K562 (cell line): ENCODE data around the gene DNAJC18. TPM values are rescaled to one million over a fixed set of nuclear protein-coding genes. Genes with fewer than 3 reads are reported as not detected.

Source experiments
- ATAC-seq: fragments of 200-7000 bp; cut with Tn5 transposase; 3 replicates; pipeline ENCODE4 v1.9.1; 2020; ENCODE audit warnings: moderate library complexity
- BruUV-seq: library from RNA; stranded (reverse); fragments of 400-500 nt; replicated peaks from 2 replicates; lab custom pipeline; 2021; lab: Mats Ljungman, UMichigan
- CTCF ChIA-PET: fragments of 300-600 bp; formaldehyde crosslinking; extraction: SDS; loops from one replicate; lab custom pipeline; 2021; ENCODE audit warnings: low intra/inter-chr PET ratio; lab: Yijun Ruan, JAX
- POLR2A ChIA-PET: fragments of 300-600, 350-650 bp; sonication (Branson Sonifier 250); formaldehyde crosslinking; extraction: SDS; loops from one replicate; lab custom pipeline; 2021; ENCODE audit warnings: antibody characterized with exemption, inconsistent platforms; lab: Yijun Ruan, JAX
- DNase-seq, 4 experiments: peaks; one replicate each; pipeline versions ENCODE4 v3.0.0 to v3.0.0-alpha.2; 2011 to 2018; ENCODE audit warnings: low spot score in 3 of 4, mixed read lengths in 3 of 4; ENCODE audit errors: extremely low read depth in 1 of 4
- FAIRE-seq: peaks from 2 replicates; lab custom pipeline; 2011; peaks lifted over from hg19 to GRCh38; lab: Jason Lieb, UNC
- H2AFZ ChIP-seq: 2 replicates; pipeline ENCODE4 v1.6.0; 2011; ENCODE audit warnings: low read depth, low read length, control low read depth, inconsistent platforms
- H3K27ac ChIP-seq: fragments of 200-600 bp; 3 replicates; pipeline ENCODE4 v1.8.0; 2011; ENCODE audit warnings: low read depth, mild to moderate bottlenecking, control low read depth, inconsistent platforms, low read length, moderate library complexity, mixed read lengths; ENCODE audit errors: extremely low read depth
- H3K27me3 ChIP-seq, 2 experiments: fragments of 300-600 bp in 1 of 2; 2 replicates in 1 of 2; 3 replicates in 1 of 2; pipeline versions ENCODE4 v1.6.0 to v1.8.0; 2011; ENCODE audit warnings: inconsistent platforms in 2 of 2, low read length in 2 of 2, mild to moderate bottlenecking in 1 of 2, mixed read lengths in 1 of 2, moderate library complexity in 1 of 2; ENCODE audit not compliant: control insufficient read depth in 2 of 2, insufficient read depth in 2 of 2
- H3K36me3 ChIP-seq: fragments of 300-600 bp; 3 replicates; pipeline ENCODE4 v1.8.0; 2011; ENCODE audit warnings: mild to moderate bottlenecking, low read length, inconsistent platforms; ENCODE audit not compliant: control insufficient read depth, insufficient read depth
- H3K4me1 ChIP-seq, 2 experiments: fragments of 200-600 bp in 1 of 2; replicated peaks in 1 of 2; 2 replicates in 1 of 2; 3 replicates in 1 of 2; pipeline versions ENCODE4 v1.5.1 to v1.8.0; 2011; ENCODE audit warnings: inconsistent platforms in 2 of 2, low read length in 2 of 2, mild to moderate bottlenecking in 1 of 2, mixed read lengths in 1 of 2, moderate library complexity in 1 of 2; ENCODE audit not compliant: control insufficient read depth in 2 of 2, insufficient read depth in 2 of 2
- H3K4me2 ChIP-seq: 2 replicates; pipeline ENCODE4 v1.6.1; 2011; ENCODE audit warnings: low read length, control low read depth, inconsistent platforms, mixed read lengths; ENCODE audit not compliant: insufficient read depth
- H3K4me3 ChIP-seq: fragments of 200-600 bp; sonication (generic), shearing (Covaris generic); 2 replicates; pipeline ENCODE4 v1.5.1; 2016; ENCODE audit warnings: control low read depth, inconsistent platforms
- H3K79me2 ChIP-seq: fragments of 200-600 bp; 3 replicates; pipeline ENCODE4 v1.8.0; 2011; ENCODE audit warnings: low read length, inconsistent platforms; ENCODE audit not compliant: control insufficient read depth, insufficient read depth
- H3K9ac ChIP-seq, 2 experiments: 2 replicates each; pipeline versions ENCODE4 v1.6.0 to v1.6.1; 2011; ENCODE audit warnings: low read depth in 2 of 2, low read length in 2 of 2, control low read depth in 1 of 2, inconsistent platforms in 1 of 2, mild to moderate bottlenecking in 1 of 2, mixed read lengths in 1 of 2; ENCODE audit not compliant: insufficient read depth in 1 of 2
- H3K9me1 ChIP-seq: one replicate; pipeline ENCODE4 v1.6.0; 2011; ENCODE audit warnings: inconsistent platforms, mild to moderate bottlenecking, low read length, moderate library complexity; ENCODE audit not compliant: control insufficient read depth, insufficient read depth
- H3K9me3 ChIP-seq: replicated peaks from 2 replicates; pipeline ENCODE4 v1.5.1; 2011; ENCODE audit warnings: low read depth, low read length, inconsistent platforms; ENCODE audit not compliant: control insufficient read depth, insufficient read depth
- H4K20me1 ChIP-seq: replicated peaks from 2 replicates; pipeline ENCODE4 v1.6.1; 2011; ENCODE audit warnings: low read length, inconsistent platforms, mixed read lengths; ENCODE audit not compliant: control insufficient read depth, insufficient read depth
- CHCHD3 ChIP-seq: fragments of 250-450 bp; sonication (Bioruptor Pico); IDR thresholded peaks from 2 replicates; pipeline ENCODE4 v2.1.2; 2022; ENCODE audit warnings: mild to moderate bottlenecking
- CHD1 ChIP-seq: fragments of 200-600 bp; sonication (generic); IDR thresholded peaks from one replicate; pipeline ENCODE4 v1.6.1; 2012; ENCODE audit warnings: mild to moderate bottlenecking, moderate library complexity, low read length, inconsistent platforms
- FOXP1 ChIP-seq: sonication (generic); formaldehyde crosslinking; IDR thresholded peaks from 2 replicates; pipeline ENCODE4 v1.8.0; 2022; ENCODE audit warnings: mild to moderate bottlenecking, missing genetic modification reagents
- NR4A1 ChIP-seq, 2 experiments: fragments of 250-450 bp in 1 of 2; fragments of 450-650 bp in 1 of 2; sonication (Bioruptor Pico) in 1 of 2; IDR thresholded peaks; 2 replicates each; pipeline versions ENCODE4 v1.4.0 to v1.6.1; 2016 to 2020; ENCODE audit warnings: mild to moderate bottlenecking in 2 of 2, missing compliant biosample characterization in 1 of 2, missing genetic modification characterization in 1 of 2, moderate library complexity in 1 of 2
- NRF1 ChIP-seq, 2 experiments: fragments of 450-650 bp; IDR thresholded peaks in 1 of 2; conservative IDR thresholded peaks in 1 of 2; 2 replicates each; pipeline ENCODE4 v1.6.1; 2014; ENCODE audit warnings: mild to moderate bottlenecking in 2 of 2
- PURB ChIP-seq: sonication (generic); formaldehyde crosslinking; IDR thresholded peaks from 2 replicates; pipeline ENCODE4 v1.9.0; 2021; ENCODE audit warnings: low read depth, mild to moderate bottlenecking, missing genetic modification reagents
- RBFOX2 ChIP-seq: fragments of 200-400 bp; formaldehyde crosslinking; IDR thresholded peaks from 2 replicates; pipeline ENCODE4 v1.6.1; 2017; ENCODE audit warnings: low read depth, mild to moderate bottlenecking, low read length, moderate library complexity
- ZNF696 ChIP-seq: fragments of 250-450 bp; sonication (Bioruptor Pico); conservative IDR thresholded peaks from 2 replicates; pipeline ENCODE4 v1.4.0; 2020; ENCODE audit warnings: mild to moderate bottlenecking, moderate library complexity
- WGBS: fragments of 100-300 bp; shearing (Covaris generic); methylation state at CpG from one replicate; pipeline ENCODE4 v1.1.6; 2016; ENCODE audit warnings: low coverage, mixed read lengths; ENCODE audit not compliant: insufficient coverage; ENCODE audit errors: missing lambda C conversion rate; 5-methylcytosine and 5-hydroxymethylcytosine counted together
- in situ Hi-C: fragments of 300-500 bp; cut with MboI; formaldehyde crosslinking; loops from 4 replicates; pipeline ENCODE4 v1.15.0; 2018; ENCODE audit warnings: inconsistent platforms, mixed read lengths
- intact Hi-C: fragments of 100-400 bp; cut with micrococcal nuclease; formaldehyde crosslinking; loops from 2 replicates; pipeline ENCODE4 v1.14.2; 2022
- polyA plus RNA-seq, 8 experiments: library from polyadenylated mRNA; depleted of rRNA in 4 of 8; stranded (reverse) in 5 of 8; unstranded in 3 of 8; fragments of >200 nt; fragmentation: Nextera tagmentation in 2 of 8; fragmentation: Illumina TruSeq in 1 of 8; extraction: Ambion mirVana in 2 of 8; extraction: Trizol in 1 of 8; gene quantifications; 2 replicates each; pipeline versions ENCODE4 v1.2.1 to v1.2.3, GENCODE V29; 2011 to 2014; ENCODE audit warnings: inconsistent platforms in 1 of 8, missing spikeins in 1 of 8
- total RNA-seq, 7 experiments: library from RNA; depleted of rRNA in 6 of 7; stranded (reverse); fragments of >200 nt in 6 of 7; fragmentation: Illumina TruSeq in 2 of 7; extraction: Trizol in 2 of 7; gene quantifications; 2 replicates each; pipeline versions ENCODE4 v1.2.1 to v1.2.3, GENCODE V29; 2011 to 2021; ENCODE audit warnings: low replicate concordance in 1 of 7
- TF ChIP-seq, protein P1 (sequence below): fragments of 450-650 bp; IDR thresholded peaks from 2 replicates; pipeline ENCODE4 v1.6.1; 2016; ENCODE audit warnings: mild to moderate bottlenecking
- TF ChIP-seq, protein P2 (sequence below): sonication (generic); formaldehyde crosslinking; IDR thresholded peaks from 2 replicates; pipeline ENCODE4 v1.8.0; 2022; ENCODE audit warnings: missing genetic modification reagents, mild to moderate bottlenecking, borderline replicate concordance
- TF ChIP-seq, protein P3 (sequence below): sonication (generic); formaldehyde crosslinking; IDR thresholded peaks from 2 replicates; pipeline ENCODE4 v1.8.0; 2022; ENCODE audit warnings: mild to moderate bottlenecking, missing genetic modification reagents
- TF ChIP-seq, protein P4 (sequence below): fragments of 250-450 bp; sonication (Bioruptor Pico); IDR thresholded peaks from 2 replicates; pipeline ENCODE4 v1.4.0; 2020; ENCODE audit warnings: mild to moderate bottlenecking, moderate library complexity, borderline replicate concordance

DNAJC18 gene
- total and polyA plus RNA-seq, 9 of the 15 experiments (the other 6 are each of a cell fraction or from before 2014, with no cell fraction given) = 1.5 to 13.3 (median 7.5) TPM

GRCh38 chr5:139481580-139482049, 42.3 kb upstream of the DNAJC18 start:
- Histone ChIP-seq H3K9ac (peak overlapping the region; percentile 80 to 91), H3K9me1 (no peaks in the 10 kb centered on the region), H3K27ac (peak overlapping the region; percentile 98), H3K9me3 (no peaks in the 10 kb centered on the region), H4K20me1 (no peaks in the 10 kb centered on the region), H3K4me2 (peak overlapping the region; percentile 91), H3K27me3 (no peaks in the 10 kb centered on the region), H3K36me3 (peaks cover 31% of the 10 kb centered on the region; the same call in 2 of the 3 replicates), H2AFZ (peak overlapping the region; percentile 99), H3K4me1 (peaks cover 52 to 59% of the 10 kb centered on the region in 2 experiments), H3K79me2 (peaks cover 43% of the 10 kb centered on the region), H3K4me3 (peak overlapping the region; percentile 58)
- ChIA-PET CTCF (no interaction called here), POLR2A (interaction anchor here (0.6 to 2.4 kb wide), 12 partner anchors 11 to 730 kb away, joined by 3 to 23 read pairs (median 4); partner anchors contain the start of gene SMIM33)
- in situ Hi-C loops = no loop called here
- peak; percentile 34 to 63 (median 43) for DNase-seq
- no TSS peak for BruUV-seq
- no peak for FAIRE-seq
- 23% methylated on average over 5 of the region's 5 CpGs for WGBS
- peak; percentile 68 for ATAC-seq
- intact Hi-C loops = loop anchor here (1.0 to 2.0 kb wide), 3 partner anchors 21 to 82 kb away; no protein-coding TSS in a partner anchor
- TF ChIP-seq NR4A1 (CRISPR knock-in tag; IDR thresholded peaks at IDR 0.05) (no peak), NR4A1 (tag; IDR thresholded peaks at IDR 0.05) (no peak), NRF1 (conservative IDR thresholded peaks at IDR 0.05 in 1 of 2, IDR thresholded peaks at IDR 0.05 in 1 of 2) (peak; percentile 41 to 45; a peak in 2 of 4 replicates), RBFOX2 (peak; percentile 67), PURB (no peak), FOXP1 (CRISPR knock-in tag) (0 out of 2 replicates have a peak, but pooled peaks have one; percentile 32), ZNF696 (CRISPR knock-in tag) (no peak), CHCHD3 (CRISPR knock-in tag) (no peak), CHD1 (peak; percentile 59)
- TF ChIP-seq, protein P1, sequence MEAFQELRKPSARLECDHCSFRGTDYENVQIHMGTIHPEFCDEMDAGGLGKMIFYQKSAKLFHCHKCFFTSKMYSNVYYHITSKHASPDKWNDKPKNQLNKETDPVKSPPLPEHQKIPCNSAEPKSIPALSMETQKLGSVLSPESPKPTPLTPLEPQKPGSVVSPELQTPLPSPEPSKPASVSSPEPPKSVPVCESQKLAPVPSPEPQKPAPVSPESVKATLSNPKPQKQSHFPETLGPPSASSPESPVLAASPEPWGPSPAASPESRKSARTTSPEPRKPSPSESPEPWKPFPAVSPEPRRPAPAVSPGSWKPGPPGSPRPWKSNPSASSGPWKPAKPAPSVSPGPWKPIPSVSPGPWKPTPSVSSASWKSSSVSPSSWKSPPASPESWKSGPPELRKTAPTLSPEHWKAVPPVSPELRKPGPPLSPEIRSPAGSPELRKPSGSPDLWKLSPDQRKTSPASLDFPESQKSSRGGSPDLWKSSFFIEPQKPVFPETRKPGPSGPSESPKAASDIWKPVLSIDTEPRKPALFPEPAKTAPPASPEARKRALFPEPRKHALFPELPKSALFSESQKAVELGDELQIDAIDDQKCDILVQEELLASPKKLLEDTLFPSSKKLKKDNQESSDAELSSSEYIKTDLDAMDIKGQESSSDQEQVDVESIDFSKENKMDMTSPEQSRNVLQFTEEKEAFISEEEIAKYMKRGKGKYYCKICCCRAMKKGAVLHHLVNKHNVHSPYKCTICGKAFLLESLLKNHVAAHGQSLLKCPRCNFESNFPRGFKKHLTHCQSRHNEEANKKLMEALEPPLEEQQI = no peak
- TF ChIP-seq, protein P2, sequence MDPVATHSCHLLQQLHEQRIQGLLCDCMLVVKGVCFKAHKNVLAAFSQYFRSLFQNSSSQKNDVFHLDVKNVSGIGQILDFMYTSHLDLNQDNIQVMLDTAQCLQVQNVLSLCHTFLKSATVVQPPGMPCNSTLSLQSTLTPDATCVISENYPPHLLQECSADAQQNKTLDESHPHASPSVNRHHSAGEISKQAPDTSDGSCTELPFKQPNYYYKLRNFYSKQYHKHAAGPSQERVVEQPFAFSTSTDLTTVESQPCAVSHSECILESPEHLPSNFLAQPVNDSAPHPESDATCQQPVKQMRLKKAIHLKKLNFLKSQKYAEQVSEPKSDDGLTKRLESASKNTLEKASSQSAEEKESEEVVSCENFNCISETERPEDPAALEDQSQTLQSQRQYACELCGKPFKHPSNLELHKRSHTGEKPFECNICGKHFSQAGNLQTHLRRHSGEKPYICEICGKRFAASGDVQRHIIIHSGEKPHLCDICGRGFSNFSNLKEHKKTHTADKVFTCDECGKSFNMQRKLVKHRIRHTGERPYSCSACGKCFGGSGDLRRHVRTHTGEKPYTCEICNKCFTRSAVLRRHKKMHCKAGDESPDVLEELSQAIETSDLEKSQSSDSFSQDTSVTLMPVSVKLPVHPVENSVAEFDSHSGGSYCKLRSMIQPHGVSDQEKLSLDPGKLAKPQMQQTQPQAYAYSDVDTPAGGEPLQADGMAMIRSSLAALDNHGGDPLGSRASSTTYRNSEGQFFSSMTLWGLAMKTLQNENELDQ (CRISPR knock-in tag) = 0 out of 2 replicates have a peak, but pooled peaks have one; percentile 43
- TF ChIP-seq, protein P3, sequence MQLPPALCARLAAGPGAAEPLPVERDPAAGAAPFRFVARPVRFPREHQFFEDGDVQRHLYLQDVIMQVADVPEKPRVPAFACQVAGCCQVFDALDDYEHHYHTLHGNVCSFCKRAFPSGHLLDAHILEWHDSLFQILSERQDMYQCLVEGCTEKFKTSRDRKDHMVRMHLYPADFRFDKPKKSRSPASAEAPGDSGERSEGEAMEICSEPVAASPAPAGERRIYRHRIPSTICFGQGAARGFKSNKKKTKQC (CRISPR knock-in tag) = no peak
- TF ChIP-seq, protein P4, sequence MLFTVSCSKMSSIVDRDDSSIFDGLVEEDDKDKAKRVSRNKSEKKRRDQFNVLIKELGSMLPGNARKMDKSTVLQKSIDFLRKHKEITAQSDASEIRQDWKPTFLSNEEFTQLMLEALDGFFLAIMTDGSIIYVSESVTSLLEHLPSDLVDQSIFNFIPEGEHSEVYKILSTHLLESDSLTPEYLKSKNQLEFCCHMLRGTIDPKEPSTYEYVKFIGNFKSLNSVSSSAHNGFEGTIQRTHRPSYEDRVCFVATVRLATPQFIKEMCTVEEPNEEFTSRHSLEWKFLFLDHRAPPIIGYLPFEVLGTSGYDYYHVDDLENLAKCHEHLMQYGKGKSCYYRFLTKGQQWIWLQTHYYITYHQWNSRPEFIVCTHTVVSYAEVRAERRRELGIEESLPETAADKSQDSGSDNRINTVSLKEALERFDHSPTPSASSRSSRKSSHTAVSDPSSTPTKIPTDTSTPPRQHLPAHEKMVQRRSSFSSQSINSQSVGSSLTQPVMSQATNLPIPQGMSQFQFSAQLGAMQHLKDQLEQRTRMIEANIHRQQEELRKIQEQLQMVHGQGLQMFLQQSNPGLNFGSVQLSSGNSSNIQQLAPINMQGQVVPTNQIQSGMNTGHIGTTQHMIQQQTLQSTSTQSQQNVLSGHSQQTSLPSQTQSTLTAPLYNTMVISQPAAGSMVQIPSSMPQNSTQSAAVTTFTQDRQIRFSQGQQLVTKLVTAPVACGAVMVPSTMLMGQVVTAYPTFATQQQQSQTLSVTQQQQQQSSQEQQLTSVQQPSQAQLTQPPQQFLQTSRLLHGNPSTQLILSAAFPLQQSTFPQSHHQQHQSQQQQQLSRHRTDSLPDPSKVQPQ = no peak
